ENCODE results near the gene ZCCHC7.
"Not testable (repeated sequence)": the region's sequence is repeated elsewhere in the genome, so short reads cannot be mapped to it uniquely, and the experiment has no call there.

Gene ZCCHC7

GRCh38 chr9:37255944-37256862, 135.8 kb downstream of the ZCCHC7 start:
- no peak for DNase-seq

DNA sequence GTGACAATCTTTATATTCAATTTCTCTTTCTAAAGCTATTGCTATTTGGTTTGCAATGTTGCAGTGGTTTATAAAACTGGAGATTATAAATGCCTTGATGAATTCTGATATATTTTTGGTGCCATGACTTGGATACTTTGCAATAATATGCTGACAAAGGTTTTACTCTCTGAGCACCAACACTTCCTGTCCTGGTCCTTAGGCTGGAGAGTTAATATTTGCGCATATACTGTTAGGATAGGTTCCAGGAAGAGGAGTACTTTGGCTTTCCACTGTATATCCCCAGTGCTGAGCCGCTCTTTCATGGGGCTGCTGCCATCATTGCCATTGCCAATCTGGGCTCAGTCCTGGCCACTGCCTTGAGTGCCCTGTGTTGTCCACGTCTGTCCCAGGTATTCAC, 139.6 kb downstream of the ZCCHC7 start:
- DNase-seq, result no peak

DNA sequence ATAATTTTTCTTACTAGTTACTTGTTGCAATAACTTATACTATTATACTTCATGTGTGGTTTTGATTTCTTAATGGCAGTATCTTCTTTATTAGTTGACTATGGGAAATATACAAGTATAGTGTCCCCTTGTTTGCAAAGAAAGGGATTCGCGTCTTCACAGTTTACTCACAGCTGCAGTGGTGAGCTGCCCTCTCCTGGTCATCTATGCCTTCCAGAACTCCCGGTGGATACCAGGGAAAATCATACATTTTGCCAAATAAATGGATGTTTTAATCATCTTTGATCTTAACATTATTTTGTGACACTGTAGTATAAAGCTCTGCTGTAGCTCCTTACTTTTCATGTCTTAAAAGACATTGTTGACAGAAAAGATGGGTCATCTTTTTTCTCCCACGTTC, 142.0 kb downstream of the ZCCHC7 start:
- DNase-seq, result no peak

GRCh38 chr9:37264539-37264938, 144.2 kb downstream of the ZCCHC7 start:
- DNase-seq, result no peak

DNA sequence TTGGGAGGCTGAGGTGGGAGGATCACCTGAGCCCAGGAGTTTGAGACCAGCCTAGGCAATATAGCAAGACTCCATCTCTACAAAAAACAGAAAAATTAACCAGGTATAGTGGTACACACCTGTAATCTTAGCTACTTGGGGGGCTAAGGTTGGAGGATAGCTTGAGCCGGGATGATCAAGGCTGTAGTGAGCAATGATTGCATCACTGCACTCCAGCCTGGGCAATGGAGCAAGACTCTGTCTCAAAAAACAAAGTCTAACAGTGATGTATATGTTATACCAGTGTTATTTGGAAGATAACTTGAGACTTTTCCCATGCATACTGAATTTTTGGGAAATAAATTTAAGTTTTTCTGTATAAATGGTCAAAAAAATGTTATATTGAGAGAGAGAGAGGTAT, 146.3 kb downstream of the ZCCHC7 start:
- DNase-seq, result no peak

GRCh38 chr9:37269221-37269620, 148.8 kb downstream of the ZCCHC7 start:
- no peak for DNase-seq

GRCh38 chr9:37271679-37272078, 151.3 kb downstream of the ZCCHC7 start:
- DNase-seq, result no peak

GRCh38 chr9:37273595-37273994, 153.2 kb downstream of the ZCCHC7 start:
- DNase-seq, result no peak

GRCh38 chr9:37281541-37281940, 161.2 kb downstream of the ZCCHC7 start:
- DNase-seq, result no peak

- no peak for DNase-seq
These were observed 163.5 kb downstream of the ZCCHC7 start for GRCh38 chr9:37283730-37284325.

- no peak for DNase-seq
These were observed 164.3 kb downstream of the ZCCHC7 start for GRCh38 chr9:37284636-37285035.

- no peak for DNase-seq
These were observed 166.3 kb downstream of the ZCCHC7 start for GRCh38 chr9:37286530-37287175.

DNA sequence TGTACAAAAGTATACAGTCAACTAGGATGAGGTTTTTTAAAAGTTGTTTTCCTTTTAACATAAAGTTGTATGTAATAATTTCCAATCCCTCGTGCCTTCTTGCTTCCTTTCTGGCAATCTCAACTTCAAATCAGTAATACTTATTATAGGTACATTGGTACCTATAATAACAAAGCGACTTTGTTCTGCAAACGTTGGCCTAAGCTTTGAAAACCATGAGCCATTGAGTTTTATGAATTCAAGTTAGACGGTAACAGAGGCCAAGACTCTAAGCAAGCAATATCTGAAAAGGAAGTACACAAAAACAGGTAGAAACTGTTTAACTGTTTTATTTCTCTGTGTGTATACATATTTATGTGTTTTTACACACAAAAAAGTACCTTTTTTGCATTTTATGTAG, 166.9 kb downstream of the ZCCHC7 start:
- no peak for DNase-seq

- no peak for DNase-seq
These were observed 169.3 kb downstream of the ZCCHC7 start for GRCh38 chr9:37289631-37290030.

- DNase-seq, result no peak
These were observed 170.1 kb downstream of the ZCCHC7 start for GRCh38 chr9:37290366-37290939.

- DNase-seq, result no peak
These were observed 170.6 kb downstream of the ZCCHC7 start for GRCh38 chr9:37290940-37291485.

DNA sequence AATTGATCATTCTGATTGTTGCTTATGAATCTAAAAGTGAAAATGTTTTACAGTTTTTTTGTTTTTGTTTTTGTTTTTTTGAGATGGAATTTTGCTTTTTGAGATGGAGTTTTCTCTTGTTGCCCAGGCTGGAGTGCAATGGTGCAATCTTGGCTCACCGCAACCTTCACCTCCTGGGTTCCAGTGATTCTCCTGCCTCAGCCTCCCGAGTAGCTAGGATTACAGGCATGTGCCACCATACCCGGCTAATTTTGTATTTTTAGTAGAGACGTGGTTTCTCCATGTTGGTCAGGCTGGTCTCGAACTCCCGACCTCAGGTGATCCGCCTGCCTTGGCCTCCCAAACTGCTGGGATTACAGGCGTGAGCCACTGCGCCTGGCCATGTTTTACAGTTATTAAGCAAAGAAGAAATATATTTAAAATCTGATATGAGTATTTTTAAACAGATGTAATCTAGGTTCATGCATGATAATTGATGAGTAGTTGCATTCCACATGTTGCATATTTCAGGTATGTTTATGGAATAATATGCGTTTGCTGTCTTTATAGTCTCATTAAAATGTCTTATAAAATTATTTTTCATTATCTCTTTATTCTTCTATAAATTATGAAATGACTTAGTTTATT, 171.4 kb downstream of the ZCCHC7 start:
- DNase-seq, result not testable (repeated sequence)

DNA sequence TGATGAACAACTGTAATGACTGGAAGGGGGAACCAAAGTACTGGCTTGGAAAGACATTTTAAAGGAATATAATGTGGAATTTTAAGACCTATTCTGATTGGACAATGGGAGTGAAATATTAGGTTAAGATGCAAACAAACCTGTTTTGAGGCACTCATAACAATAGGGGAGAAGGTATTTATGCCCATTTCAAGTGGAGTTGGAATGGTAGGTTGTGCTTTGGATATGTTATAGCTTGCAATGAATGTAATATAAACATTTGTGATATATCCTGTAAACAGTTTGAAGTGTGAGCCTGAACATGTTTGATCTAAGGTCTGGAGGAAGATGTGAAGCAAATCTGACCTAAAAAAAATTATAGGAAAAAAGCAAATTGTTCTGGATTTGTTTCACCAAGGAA, 172.5 kb downstream of the ZCCHC7 start:
- no peak for DNase-seq

GRCh38 chr9:37293664-37294524, 173.5 kb downstream of the ZCCHC7 start:
- no peak for DNase-seq

GRCh38 chr9:37295178-37295577, 174.8 kb downstream of the ZCCHC7 start:
- no peak for DNase-seq

GRCh38 chr9:37295796-37296195, 175.4 kb downstream of the ZCCHC7 start:
- DNase-seq, result no peak

- DNase-seq, result no peak
These were observed 177.2 kb downstream of the ZCCHC7 start for GRCh38 chr9:37297592-37297991.
